ENCODE data around the gene APOLD1.
"Not testable (repeated sequence)": the region's sequence is repeated elsewhere in the genome, so short reads cannot be mapped to it uniquely, and the experiment has no call there.

Gene APOLD1

GRCh38 chr12:12784911-12785814 is at the start of gene APOLD1:
TSS of gene APOLD1 (plus strand) at chr12:12785659. CDS start at chr12:12785692, 33 bp downstream.
- no peak for DNase-seq (ENCODE audit: low read depth)

- DNase-seq (ENCODE audit: low read depth) = no peak
These were observed 48.4 kb upstream of the APOLD1 start for GRCh38 chr12:12736759-12737676.

GRCh38 chr12:12738152-12738551 is 47.3 kb upstream of the APOLD1 start:
- DNase-seq (ENCODE audit: low read depth) = not testable (repeated sequence)

- DNase-seq (ENCODE audit: low read depth) = no peak
These were observed 43.8 kb upstream of the APOLD1 start for GRCh38 chr12:12741660-12742059.

GRCh38 chr12:12744546-12745305 is 40.7 kb upstream of the APOLD1 start:
- no peak for DNase-seq (ENCODE audit: low read depth)

GRCh38 chr12:12745576-12746211 is 39.8 kb upstream of the APOLD1 start:
- no peak for DNase-seq (ENCODE audit: low read depth)

GRCh38 chr12:12747278-12747677 is 38.2 kb upstream of the APOLD1 start:
- DNase-seq (ENCODE audit: low read depth) = no peak

- DNase-seq (ENCODE audit: low read depth) = no peak
These were observed 37.4 kb upstream of the APOLD1 start for GRCh38 chr12:12748044-12748443.

- no peak for DNase-seq (ENCODE audit: low read depth)
These were observed 36.0 kb upstream of the APOLD1 start for GRCh38 chr12:12749433-12749832.

- no peak for DNase-seq (ENCODE audit: low read depth)
These were observed 29.5 kb upstream of the APOLD1 start for GRCh38 chr12:12755923-12756322.

GRCh38 chr12:12757121-12757520 is 28.3 kb upstream of the APOLD1 start:
- no peak for DNase-seq (ENCODE audit: low read depth)

- no peak for DNase-seq (ENCODE audit: low read depth)
These were observed 26.1 kb upstream of the APOLD1 start for GRCh38 chr12:12759234-12759915.

GRCh38 chr12:12764824-12765223 is 20.6 kb upstream of the APOLD1 start:
- DNase-seq (ENCODE audit: low read depth) = no peak

GRCh38 chr12:12770262-12770661 is 15.2 kb upstream of the APOLD1 start:
- DNase-seq (ENCODE audit: low read depth) = no peak

- DNase-seq (ENCODE audit: low read depth) = no peak
These were observed 10.7 kb upstream of the APOLD1 start for GRCh38 chr12:12774791-12775190.

GRCh38 chr12:12776261-12776660 is 9.2 kb upstream of the APOLD1 start:
- no peak for DNase-seq (ENCODE audit: low read depth)

- DNase-seq (ENCODE audit: low read depth) = no peak
These were observed 8.4 kb upstream of the APOLD1 start for GRCh38 chr12:12777092-12777491.

GRCh38 chr12:12779007-12779406 is 6.5 kb upstream of the APOLD1 start:
- no peak for DNase-seq (ENCODE audit: low read depth)

GRCh38 chr12:12779529-12779928 is 5.9 kb upstream of the APOLD1 start:
- no peak for DNase-seq (ENCODE audit: low read depth)

GRCh38 chr12:12784116-12784515 is 1.3 kb upstream of the APOLD1 start:
- DNase-seq (ENCODE audit: low read depth) = no peak

- DNase-seq (ENCODE audit: low read depth) = no peak
These were observed 869 bp downstream of the APOLD1 start for GRCh38 chr12:12786351-12786705.

Data from activated T-cell treated with anti-CD3 and anti-CD28 coated beads for 24 hours (primary cell).